Activated CD8-positive, alpha-beta memory T cell treated with anti-CD3 and anti-CD28 coated beads, Interleukin-2, amount 50 U/mL, for 48 hours (primary cell): Measurements from ENCODE around the gene IDH3A.
A peak's percentile ranks its signal among the peaks of the same experiment; 100 is the strongest.
"Not testable (repeated sequence)": the region's sequence is repeated elsewhere in the genome, so short reads cannot be mapped to it uniquely, and the experiment has no call there.

Experiments
- DNase-seq: peaks from one replicate; pipeline ENCODE4 v3.0.0-alpha.2; 2020

The IDH3A gene

DNA sequence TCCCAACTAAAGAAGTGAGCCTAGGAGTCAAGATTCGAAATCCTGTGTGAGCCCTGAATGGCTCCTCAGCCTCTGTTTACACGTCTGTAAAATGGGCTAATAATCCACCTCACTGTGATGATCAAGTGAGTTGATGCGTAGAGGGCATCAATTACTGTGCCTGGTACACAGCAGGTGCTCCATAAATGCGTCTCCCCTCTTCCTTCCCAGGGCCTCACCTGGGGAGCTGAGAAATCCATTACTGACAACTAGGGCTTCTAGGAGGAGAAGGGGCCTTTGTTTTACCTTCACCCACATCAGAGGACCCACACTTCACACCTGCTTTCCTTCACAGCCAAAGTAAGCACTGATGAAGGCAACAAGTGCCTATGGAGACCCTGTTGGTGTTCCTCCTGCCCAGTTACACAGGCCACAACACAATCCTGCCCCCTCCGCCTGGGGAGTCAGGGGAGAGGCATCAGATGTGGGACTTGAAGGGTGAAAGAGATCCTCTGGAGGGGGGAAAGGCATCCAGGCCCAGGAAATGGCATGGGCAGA lies 19.3 kb upstream of the IDH3A start:
- no peak for DNase-seq

DNA sequence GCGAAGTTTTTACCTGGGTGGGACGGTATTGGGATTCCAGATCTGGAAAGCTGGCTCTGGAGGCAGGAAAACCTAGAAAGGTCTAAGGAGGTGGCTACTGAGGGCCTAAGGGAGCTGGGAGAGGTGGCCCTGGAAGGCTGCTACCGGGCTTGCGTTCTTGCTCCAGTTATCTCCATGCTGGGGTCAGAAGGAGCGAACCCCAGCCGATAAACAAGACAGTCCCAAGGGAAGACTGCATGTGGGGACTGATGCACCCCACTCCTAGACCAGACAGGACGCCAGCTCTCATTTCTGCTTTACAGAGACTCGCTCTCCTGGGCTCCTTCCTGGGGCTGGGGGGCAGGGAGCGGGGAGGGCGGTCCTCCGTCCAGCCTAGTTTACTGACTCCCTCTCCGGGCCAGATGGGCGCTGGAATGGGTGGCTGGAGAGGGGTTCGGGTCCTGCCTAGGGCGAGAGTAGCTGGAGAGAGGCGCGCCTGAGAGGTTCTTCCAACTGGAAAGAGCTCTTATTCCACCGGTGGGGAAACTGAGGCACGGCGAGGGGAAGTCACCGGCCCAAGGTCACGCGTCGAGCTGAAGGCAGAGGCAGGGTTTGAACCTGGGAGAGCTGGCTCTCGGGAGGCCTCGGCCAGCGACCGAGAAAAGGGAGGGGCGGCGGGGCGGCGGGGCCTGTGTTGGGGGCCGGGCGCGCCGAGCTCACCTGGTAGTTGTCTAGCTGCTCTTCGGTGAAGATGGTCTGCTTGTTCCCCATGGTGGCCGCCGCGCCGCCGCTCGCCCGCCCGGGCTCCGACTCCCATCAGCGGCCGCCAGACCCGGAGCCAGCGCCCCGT lies 18.5 kb upstream of the IDH3A start:
- no peak for DNase-seq

DNA sequence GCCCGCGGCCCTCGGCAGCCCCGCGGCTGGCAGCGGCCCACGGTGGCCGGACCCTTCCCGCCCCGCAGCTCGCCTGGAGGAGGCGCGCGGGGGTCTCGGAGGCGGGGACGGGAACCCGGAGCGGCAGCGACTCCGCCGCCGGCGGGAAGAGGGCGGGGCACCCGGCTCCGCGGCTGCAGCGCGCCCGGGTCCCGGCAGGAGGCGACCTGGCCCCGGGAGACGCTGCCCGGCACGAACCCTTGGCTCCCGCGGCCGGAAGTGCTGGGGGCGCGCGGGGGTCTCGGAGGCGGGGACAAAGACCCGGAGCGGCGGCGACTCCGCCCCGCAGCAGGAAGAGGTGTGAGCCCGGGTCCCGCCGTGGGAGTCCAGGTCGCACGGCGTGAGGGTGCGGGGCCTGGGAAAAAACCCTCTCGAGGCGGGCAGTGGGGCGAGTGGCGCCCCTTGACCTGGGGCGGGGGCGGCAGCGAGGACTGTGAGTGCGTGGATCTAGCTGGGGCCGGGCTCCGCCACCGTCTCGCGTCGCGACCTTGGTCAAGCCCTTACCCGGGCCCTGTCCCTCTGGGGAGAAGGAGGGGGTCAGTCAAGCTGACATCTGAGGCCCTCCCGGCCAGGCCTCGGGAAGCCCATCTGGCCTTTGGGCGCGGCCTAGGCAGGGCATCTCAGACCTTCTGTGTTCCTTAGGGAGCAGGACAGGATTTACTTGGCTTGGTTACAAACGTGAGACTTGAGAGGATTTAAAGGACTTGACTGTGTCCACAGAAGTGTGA lies 17.7 kb upstream of the IDH3A start, which contains the start of gene CIB2:
TSS of gene CIB2 (minus strand) at position 151 of the 767 bp plus-strand sequence. CDS start 230 bp downstream, outside the sequence.
- DNase-seq: peak; percentile 88

GRCh38 chr15:78133801-78134200 lies 15.4 kb upstream of the IDH3A start:
- no peak for DNase-seq

GRCh38 chr15:78139578-78139977 lies 9.6 kb upstream of the IDH3A start:
- peak; percentile 20 for DNase-seq

DNA sequence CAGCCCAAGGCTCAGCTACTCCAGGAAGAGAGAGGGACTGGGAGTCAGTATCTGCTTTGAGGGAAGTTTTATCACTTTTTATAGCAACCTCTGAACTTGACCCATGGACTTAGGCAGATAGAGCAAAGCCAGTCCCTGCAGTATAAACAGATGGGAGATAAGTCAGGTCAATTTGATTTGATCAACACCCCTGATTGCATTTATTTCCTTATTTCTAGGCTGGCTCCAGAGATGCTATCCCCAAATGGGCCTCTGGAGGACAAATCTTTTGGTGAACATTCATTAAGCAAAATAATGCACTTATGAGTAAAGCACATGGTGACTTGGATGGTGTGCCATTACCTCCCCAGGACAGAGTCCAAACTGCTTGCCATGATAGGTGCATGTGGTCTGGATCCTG lies 8.9 kb upstream of the IDH3A start:
- no peak for DNase-seq

DNA sequence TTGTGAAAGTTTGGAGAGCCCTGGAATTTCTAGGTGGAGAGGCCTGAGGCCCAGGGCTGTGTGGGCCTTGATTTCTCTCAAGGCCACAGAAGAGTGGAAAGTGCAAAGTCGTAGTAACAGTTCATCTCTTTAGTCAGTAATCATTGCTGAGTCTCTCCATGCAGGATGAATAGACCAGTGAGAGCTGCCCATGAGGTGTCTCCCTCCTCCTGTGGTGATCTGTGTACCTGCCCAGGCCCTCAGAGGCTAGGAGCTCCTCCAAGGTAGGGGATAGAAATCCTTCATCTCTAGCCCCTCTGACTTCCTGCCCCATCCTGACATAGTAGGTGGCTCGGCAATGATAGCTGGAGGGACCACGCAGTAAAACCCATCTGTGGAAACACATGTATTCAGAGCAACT lies 6.8 kb upstream of the IDH3A start:
- DNase-seq: no peak

DNA sequence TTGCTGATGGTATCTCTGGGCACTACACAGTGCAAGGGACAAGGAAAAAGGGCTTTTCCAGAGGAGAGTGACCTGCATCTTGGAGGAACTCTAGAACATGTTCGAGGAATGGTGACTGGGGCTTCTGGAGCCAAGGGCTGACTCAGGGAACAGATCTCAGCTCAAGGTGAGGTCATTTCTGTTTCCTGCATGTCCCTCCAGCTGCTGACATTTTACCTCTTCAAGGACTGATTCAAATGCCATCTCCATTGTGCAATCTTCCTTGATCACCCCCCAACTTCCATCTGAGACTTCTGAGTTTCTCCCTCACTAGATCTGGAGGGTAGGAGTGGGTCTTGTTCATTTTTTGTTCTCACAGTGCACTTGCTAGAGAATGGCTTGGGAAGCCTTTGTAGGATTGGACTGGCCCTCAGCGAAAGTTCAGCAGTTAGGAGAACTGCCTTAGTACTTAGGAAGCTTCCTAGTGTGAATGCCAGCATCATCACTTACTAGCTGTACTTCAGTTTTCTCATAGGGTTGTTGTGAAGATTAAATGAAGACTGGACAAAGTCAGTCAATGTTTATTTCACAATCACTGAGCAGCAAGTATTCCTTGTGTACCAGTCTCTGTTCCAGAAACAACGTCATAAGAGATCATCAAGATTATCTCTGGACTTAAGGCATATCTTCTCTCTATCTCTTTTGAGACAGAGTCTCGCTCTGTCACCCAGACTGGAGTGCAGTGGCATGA lies 2.6 kb upstream of the IDH3A start:
- DNase-seq: no peak

GRCh38 chr15:78147566-78147965 lies 1.6 kb upstream of the IDH3A start:
- no peak for DNase-seq

DNA sequence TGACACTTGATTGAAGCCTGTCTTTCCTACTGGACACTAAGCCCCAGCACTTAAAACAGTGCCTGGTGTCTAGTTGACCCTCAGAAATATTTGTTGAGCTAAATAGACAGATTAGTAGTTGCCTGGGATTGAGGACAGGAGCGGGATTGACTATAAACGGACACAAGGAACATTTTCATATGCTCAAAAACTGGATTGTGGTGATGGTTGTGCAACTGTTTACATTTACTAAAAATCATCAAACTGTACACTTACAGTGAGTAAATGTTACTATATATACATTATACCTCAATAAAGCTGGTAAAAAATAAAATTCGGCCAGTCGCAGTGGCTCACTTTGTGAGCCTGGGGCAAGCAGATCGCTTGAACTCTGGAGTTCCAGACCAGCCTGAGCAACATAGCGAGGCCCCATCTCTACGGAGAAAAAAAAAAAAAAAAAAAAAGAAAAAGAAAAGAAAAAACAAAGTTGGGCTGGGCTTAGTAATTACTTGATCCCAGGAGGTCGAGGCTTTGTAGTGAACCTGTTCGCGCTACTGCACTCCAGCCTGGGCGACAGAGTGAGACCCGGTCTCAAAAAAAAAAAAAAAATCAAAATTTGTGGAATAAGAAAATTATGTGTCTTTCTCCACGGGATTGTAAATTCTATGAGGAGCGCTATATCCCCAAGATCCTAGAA lies 632 bp upstream of the IDH3A start:
- no peak for DNase-seq

GRCh38 chr15:78149805-78150751 lies 916 bp downstream of the IDH3A start:
- no peak for DNase-seq

DNA sequence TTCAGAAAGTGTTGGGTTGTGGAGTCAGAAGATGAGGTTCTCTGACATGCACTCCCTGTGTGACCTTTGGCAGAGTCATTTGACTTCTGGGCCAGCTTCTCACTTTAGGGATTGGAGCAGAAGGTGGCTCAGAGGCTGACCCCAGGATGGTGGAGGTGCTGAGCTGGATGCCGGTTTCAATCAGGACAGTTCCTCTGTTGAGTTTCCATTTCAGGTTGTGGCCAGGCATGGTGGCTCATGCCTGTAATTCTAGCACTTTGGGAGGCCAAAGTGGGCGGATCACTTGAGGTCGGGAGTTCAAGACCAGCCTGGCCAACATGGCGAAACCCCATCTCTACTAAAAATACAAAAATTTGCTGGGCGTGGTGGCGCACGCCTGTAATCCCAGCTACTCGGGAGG lies 1.9 kb downstream of the IDH3A start:
- DNase-seq: not testable (repeated sequence)

DNA sequence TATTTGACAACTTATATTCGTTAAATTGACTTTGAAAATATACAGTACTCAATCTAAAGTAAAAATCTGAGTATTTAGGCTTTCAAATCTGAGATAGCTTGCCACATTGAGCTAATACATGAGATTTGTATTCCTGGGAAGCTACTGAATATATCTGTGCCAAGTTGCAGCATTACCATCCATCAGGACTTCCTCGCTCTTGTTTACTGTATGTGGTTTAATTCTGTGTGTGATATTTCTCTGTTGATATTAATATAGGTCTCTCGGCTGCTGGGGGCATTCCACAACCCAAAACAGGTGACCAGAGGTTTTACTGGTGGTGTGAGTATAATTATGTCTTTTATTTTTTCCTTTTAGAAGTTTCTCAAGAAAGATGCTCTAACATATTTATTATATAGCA lies 5.8 kb downstream of the IDH3A start:
- DNase-seq: no peak

GRCh38 chr15:78155355-78155939 lies 6.3 kb downstream of the IDH3A start:
- no peak for DNase-seq

- DNase-seq: no peak
Observed at GRCh38 chr15:78156653-78157052, 7.5 kb downstream of the IDH3A start.

- no peak for DNase-seq
Observed at GRCh38 chr15:78157203-78157602, 8.0 kb downstream of the IDH3A start.

DNA sequence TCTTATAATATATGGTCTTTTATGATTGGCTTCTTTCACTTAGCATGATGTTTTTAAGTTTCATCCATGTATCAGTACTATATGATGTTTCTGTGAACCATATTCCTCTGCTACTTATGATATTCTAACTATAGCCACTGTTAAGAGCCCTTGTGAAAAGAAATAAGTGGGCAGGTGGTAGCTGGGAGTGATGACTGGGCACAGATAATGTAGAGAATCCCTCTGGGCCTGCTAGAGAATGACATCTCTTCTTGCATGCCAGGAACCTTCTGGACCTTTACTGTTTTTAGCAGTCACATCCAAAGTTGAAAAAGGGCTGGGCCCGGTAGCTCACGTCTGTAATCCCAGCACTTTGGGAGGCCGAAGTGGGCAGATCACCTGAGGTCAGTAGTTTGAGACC lies 10.2 kb downstream of the IDH3A start:
- DNase-seq: no peak

DNA sequence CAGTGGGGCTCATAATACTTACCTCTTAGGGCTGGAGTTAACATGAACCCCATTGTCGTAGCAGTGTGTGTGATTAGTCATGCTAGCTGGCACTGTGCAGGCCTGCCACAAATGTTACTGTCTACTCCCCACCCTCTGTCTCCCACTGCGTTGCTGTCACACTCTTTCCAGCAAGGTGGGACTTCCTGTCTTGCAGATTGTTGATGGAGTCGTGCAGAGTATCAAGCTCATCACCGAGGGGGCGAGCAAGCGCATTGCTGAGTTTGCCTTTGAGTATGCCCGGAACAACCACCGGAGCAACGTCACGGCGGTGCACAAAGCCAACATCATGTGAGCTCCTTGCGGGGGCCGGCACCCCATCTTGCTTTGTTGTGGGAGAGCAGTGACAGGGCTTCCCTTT lies 12.9 kb downstream of the IDH3A start:
- no peak for DNase-seq

- DNase-seq: no peak
Observed at GRCh38 chr15:78164010-78164409, 14.8 kb downstream of the IDH3A start.

DNA sequence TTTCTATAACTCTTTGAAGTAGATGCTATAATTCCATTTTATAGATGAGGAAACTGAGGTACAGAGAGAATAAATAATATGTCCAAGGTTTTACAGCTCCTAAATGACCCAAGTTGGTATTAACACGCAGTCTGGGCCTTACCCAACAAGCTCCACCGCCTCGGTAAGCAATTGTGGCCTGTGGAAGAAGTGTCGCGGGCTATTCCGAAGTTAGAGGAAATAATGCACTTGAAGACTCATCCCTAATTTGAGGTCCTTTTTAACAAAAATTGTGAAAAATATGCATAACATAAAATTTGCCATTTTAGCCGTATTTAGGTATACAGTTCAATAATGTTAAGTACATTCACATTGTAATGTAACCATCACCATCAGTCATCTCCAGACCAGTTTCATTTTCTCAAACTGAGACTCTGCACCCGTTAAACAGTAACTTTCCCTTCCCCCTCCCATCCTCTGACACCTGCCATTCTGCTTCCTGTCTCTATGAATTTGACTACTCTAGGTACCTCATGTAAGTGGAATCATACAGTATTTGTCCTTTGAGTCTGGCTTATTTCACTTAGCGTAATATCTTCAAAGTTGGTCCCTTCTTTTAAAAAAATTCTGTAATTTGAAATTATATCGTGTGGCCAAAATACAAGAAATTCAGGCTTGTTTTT lies 18.2 kb downstream of the IDH3A start:
- no peak for DNase-seq
